Thyroid gland (tissue), 4 donors: ENCODE measurements around the gene TMEFF2. TPM values are rescaled to one million over a fixed set of nuclear protein-coding genes. Genes with fewer than 3 reads are reported as not detected.
A peak's percentile ranks its signal among the peaks of the same experiment; 100 is the strongest.

ENCODE experiments used
- DNase-seq, 2 donors: peaks; one replicate each; pipeline ENCODE4 v3.0.0-alpha.2; 2019
- H3K27ac ChIP-seq, 3 donors: fragments of 200-600 bp; sonication (generic); 1 replicate in 2 of 3; 2 replicates in 1 of 3; pipeline ENCODE4 v1.5.1; 2016 to 2019; ENCODE audit warnings: mild to moderate bottlenecking in 1 of 3, moderate library complexity in 1 of 3
- H3K27me3 ChIP-seq: fragments of 200-600 bp; sonication (generic); one replicate; pipeline ENCODE4 v1.5.1; 2019
- H3K36me3 ChIP-seq, 2 donors: fragments of 200-600 bp; sonication (generic); one replicate each; pipeline ENCODE4 v1.5.1; 2016 to 2019
- H3K4me1 ChIP-seq, 2 donors: fragments of 200-600 bp; sonication (generic); one replicate each; pipeline ENCODE4 v1.5.1; 2017 to 2019
- H3K4me3 ChIP-seq, 3 donors: fragments of 200-600 bp; sonication (generic); replicated peaks in 1 of 3; 1 replicate in 2 of 3; 2 replicates in 1 of 3; pipeline ENCODE4 v1.5.1; 2016; ENCODE audit warnings: mild to moderate bottlenecking in 1 of 3
- H3K9me3 ChIP-seq: fragments of 200-600 bp; sonication (generic); one replicate; pipeline ENCODE4 v1.5.1; 2017
- POLR2A ChIP-seq, 2 donors: fragments of 450-650 bp; IDR thresholded peaks; one replicate each; pipeline ENCODE4 v1.6.1; 2017; ENCODE audit warnings: antibody characterized with exemption in 2 of 2, mild to moderate bottlenecking in 2 of 2, moderate library complexity in 1 of 2
- WGBS, 2 donors: methylation state at CpG; one replicate each; pipeline ENCODE4 v1.1.5; 2017; 5-methylcytosine and 5-hydroxymethylcytosine counted together
- intact Hi-C: fragments of 100-400 bp; cut with DNase I; formaldehyde crosslinking; loops from one replicate; pipeline ENCODE4 v1.15.1; 2023
- total RNA-seq, 4 donors: library from RNA; depleted of rRNA; stranded (reverse); fragments of >200 nt; gene quantifications; one replicate each; pipeline ENCODE4 v1.2.3, GENCODE V29; 2016
- TF ChIP-seq, protein P1 (sequence below), 6 experiments: fragments of 200-600 bp in 3 of 6; fragments of 450-650 bp in 3 of 6; sonication (generic) in 3 of 6; IDR thresholded peaks; one replicate each; pipeline ENCODE4 v1.5.1; 2016 to 2019; ENCODE audit warnings: antibody characterized with exemption in 6 of 6, mild to moderate bottlenecking in 2 of 6, inconsistent platforms in 1 of 6, moderate library complexity in 1 of 6

Gene TMEFF2
- total RNA-seq, 4 donors from 2014 or later: 0.11 TPM; not detected in 3

DNA sequence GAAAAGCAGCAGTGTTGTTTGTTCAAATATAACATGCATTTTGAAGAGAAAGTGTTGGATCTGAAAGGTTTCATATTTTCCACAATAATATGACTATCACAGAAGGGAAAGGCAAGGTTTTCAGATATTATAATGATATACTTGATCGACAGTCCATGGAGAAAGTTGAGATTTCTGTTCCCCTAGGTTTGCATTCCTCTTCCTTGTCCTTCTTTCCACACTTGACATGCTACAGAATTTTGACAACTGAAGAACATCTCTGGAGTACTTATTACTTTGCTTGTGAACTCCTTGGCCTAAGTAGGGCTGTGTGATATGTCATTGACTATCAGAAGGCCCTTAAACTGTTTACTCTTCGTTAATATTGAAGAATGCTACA is 46.5 kb downstream of the TMEFF2 start:
- WGBS, 2 donors: 10 to 24% methylated on average over 2 of the region's 2 CpGs

DNA sequence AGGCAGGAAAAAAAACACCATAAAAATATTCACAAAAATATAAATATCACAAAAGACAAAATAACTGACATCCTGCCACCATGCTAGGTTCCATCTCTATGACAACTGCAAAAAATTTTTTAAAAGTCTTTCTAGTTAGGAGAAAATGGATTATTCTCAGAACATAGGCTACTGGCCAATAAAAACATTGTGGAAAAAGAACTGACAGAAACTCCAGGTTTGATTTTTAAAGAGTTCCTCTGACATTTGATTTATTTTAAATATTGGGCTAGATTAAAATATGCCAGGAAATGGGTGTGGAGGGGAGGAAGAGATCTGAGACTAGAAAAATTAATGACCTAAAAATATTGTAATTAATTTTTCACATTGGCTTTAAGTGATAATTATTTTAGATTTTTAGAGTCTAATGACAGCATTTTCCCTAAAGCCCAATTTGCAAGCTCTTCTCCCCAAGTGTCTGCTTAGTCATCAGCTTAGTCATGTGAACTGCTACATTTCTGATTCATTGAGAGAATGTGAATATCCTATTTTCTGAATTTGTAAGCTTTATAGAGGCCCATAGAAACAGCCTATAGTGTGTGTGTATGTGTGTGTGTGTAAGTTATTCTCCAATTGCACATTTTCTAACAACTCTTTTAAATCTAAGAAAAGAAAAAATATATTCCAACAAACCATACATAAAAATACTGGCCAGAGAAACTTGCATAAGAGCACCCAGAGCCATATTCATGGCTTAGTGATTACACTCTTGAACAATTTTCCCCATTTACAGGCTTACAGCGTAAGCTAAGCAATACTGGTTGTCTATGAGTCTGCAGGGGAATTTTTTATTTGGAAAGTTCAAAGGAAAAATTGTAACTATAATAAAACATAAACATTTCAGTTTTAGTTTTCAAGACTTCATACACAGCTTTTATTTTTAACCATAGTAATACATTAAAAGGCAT is 48.4 kb downstream of the TMEFF2 start:
- Histone ChIP-seq H3K27ac (peak overlapping the region; percentile 0 to 52 (median 6)), H3K27me3 (no peaks in the 10 kb centered on the region), H3K4me3 (no peak overlapping the region), H3K9me3 (no peaks in the 10 kb centered on the region), H3K4me1 (peaks cover 28 to 43% of the 10 kb centered on the region in 2 donors), H3K36me3 (no peaks in the 10 kb centered on the region)
- WGBS, 2 donors: 70 to 77% methylated on average over 1 of the region's 1 CpG
- DNase-seq: no peak
- intact Hi-C loops: no loop called here
- no peak for TF ChIP-seq POLR2A (IDR thresholded peaks at IDR 0.05)
- TF ChIP-seq, protein P1, sequence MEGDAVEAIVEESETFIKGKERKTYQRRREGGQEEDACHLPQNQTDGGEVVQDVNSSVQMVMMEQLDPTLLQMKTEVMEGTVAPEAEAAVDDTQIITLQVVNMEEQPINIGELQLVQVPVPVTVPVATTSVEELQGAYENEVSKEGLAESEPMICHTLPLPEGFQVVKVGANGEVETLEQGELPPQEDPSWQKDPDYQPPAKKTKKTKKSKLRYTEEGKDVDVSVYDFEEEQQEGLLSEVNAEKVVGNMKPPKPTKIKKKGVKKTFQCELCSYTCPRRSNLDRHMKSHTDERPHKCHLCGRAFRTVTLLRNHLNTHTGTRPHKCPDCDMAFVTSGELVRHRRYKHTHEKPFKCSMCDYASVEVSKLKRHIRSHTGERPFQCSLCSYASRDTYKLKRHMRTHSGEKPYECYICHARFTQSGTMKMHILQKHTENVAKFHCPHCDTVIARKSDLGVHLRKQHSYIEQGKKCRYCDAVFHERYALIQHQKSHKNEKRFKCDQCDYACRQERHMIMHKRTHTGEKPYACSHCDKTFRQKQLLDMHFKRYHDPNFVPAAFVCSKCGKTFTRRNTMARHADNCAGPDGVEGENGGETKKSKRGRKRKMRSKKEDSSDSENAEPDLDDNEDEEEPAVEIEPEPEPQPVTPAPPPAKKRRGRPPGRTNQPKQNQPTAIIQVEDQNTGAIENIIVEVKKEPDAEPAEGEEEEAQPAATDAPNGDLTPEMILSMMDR (IDR thresholded peaks at IDR 0.05): no peak

More for the DNA sequence above, 46.5 kb downstream of the TMEFF2 start:
- intact Hi-C loops: no loop called here
- H3K27ac ChIP-seq: peak overlapping the region; percentile 62 to 66 (median 66)
- peaks cover 32 to 52% of the 10 kb centered on the region in 2 donors for H3K4me1 ChIP-seq
- H3K27me3 ChIP-seq: no peaks in the 10 kb centered on the region
- H3K9me3 ChIP-seq: no peaks in the 10 kb centered on the region
- H3K4me3 ChIP-seq: no peak overlapping the region
- H3K36me3 ChIP-seq: no peaks in the 10 kb centered on the region
- TF ChIP-seq POLR2A (IDR thresholded peaks at IDR 0.05): no peak
- TF ChIP-seq, protein P1 (IDR thresholded peaks at IDR 0.05): no peak
- DNase-seq: no peak

DNA sequence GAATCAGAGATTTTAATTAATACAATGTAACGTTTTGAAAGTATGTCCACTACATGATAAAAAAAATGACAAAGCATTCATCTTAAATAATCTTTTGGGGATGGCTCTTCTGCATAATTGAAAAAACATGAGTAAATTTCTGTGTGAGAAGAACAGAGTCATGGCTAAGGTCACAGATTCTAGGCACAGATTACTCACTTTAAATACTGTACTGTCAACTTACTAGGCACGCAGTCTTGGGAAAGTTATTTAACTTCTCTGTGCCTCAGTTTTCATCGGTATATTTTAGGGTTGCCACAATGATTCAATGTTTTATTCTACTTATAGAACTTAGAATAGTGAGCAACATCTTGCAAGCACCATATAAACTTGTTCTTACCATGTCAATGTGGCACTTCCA is 49.2 kb downstream of the TMEFF2 start:
- no peaks in the 10 kb centered on the region for H3K27me3 ChIP-seq
- WGBS, 2 donors: 81 to 85% methylated on average over 3 of the region's 3 CpGs
- DNase-seq: no peak
- H3K4me1 ChIP-seq: peaks cover 28 to 41% of the 10 kb centered on the region in 2 donors
- peak overlapping the region in 2 of 3 donors; percentile 6 to 52 for H3K27ac ChIP-seq
- H3K4me3 ChIP-seq: no peak overlapping the region
- no peak for TF ChIP-seq POLR2A (IDR thresholded peaks at IDR 0.05)
- TF ChIP-seq, protein P1 (IDR thresholded peaks at IDR 0.05): no peak
- H3K36me3 ChIP-seq: no peaks in the 10 kb centered on the region
- intact Hi-C loops: no loop called here
- no peaks in the 10 kb centered on the region for H3K9me3 ChIP-seq

DNA sequence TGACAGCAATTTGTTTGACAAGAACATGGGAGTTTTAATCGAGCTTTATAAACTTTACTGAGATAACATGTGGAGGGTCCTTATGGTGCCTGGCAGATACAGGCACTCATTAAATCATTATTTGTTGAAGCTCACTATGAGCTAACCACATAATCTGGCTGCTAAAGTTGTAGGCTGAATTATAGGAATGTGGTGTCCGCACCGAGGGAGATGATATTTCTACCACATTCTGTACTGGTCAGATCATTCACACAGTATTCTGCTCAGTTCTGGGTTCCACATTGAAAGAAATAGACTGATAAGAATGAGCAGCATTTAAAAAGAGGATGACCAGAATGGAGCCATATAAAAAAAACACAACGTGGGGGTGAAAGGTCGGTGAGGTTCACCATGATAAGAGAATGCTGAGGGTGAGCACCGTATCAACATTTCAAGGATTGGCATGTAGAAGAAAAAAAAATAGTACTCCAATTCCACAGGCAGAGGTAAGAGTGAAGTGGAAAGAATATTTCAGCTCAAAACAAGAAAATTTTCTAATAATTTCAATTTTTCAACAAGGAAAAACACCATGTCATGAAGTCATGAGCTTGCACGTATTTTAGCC is 54.4 kb downstream of the TMEFF2 start:
- intact Hi-C loops: no loop called here
- WGBS, 2 donors: 86 to 88% methylated on average over 7 of the region's 7 CpGs
- H3K9me3 ChIP-seq: no peaks in the 10 kb centered on the region
- no peaks in the 10 kb centered on the region for H3K36me3 ChIP-seq
- TF ChIP-seq POLR2A (IDR thresholded peaks at IDR 0.05): no peak
- TF ChIP-seq, protein P1 (IDR thresholded peaks at IDR 0.05): no peak
- no peak overlapping the region for H3K4me3 ChIP-seq
- H3K4me1 ChIP-seq: no peaks in the 10 kb centered on the region
- no peak for DNase-seq
- H3K27me3 ChIP-seq: no peaks in the 10 kb centered on the region
- no peak overlapping the region for H3K27ac ChIP-seq

DNA sequence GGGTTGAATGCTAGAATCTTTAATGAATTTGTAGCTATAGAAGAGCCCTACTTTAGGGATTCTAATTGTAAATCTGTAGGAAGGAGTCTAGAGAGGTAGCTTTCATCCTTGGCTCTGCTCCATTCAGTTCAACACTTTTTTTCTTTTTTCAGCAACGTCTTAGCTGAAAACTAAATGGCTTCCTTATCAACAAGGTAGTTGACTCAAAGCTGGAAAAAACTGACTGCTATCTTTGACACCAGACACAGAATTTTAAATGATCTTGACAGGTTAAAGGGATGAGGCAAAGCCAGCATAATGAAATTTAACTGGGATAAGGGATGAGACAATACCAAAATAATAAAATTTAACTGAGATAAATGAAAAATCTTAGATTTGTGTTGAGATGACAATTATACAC is 54.9 kb downstream of the TMEFF2 start:
- no peak for DNase-seq
- 57 to 61% methylated on average over 1 of the region's 1 CpG for WGBS, 2 donors
- TF ChIP-seq POLR2A (IDR thresholded peaks at IDR 0.05): no peak
- TF ChIP-seq, protein P1 (IDR thresholded peaks at IDR 0.05): no peak
- intact Hi-C loops: no loop called here
- H3K27me3 ChIP-seq: no peaks in the 10 kb centered on the region
- no peak overlapping the region for H3K27ac ChIP-seq
- no peak overlapping the region for H3K4me3 ChIP-seq
- no peaks in the 10 kb centered on the region for H3K36me3 ChIP-seq
- H3K9me3 ChIP-seq: no peaks in the 10 kb centered on the region
- H3K4me1 ChIP-seq: no peaks in the 10 kb centered on the region
